ENCODE data around the gene RAI1.

The RAI1 gene

DNA sequence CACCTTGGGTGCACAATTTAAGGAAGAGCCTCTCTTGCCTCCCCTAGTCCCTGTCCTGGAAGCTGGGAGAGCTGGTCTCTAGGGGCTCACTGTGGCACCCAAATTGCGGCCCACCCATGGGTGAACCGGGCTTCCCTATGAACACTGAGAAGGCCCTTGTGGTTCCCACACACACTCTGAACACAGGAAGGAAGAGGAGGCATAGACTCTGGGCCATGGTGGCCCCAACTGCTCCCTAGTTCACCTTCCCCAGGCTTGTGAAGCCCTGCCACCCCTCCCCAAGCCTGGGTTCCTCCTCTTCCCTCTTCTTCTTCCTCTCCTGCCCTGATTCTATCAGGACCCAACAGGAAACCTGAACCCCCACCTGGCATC, 145.1 kb downstream of the RAI1 start:
- no peak for DNase-seq (ENCODE audit: low read depth in 2 of 2, low spot score in 1 of 2)

DNA sequence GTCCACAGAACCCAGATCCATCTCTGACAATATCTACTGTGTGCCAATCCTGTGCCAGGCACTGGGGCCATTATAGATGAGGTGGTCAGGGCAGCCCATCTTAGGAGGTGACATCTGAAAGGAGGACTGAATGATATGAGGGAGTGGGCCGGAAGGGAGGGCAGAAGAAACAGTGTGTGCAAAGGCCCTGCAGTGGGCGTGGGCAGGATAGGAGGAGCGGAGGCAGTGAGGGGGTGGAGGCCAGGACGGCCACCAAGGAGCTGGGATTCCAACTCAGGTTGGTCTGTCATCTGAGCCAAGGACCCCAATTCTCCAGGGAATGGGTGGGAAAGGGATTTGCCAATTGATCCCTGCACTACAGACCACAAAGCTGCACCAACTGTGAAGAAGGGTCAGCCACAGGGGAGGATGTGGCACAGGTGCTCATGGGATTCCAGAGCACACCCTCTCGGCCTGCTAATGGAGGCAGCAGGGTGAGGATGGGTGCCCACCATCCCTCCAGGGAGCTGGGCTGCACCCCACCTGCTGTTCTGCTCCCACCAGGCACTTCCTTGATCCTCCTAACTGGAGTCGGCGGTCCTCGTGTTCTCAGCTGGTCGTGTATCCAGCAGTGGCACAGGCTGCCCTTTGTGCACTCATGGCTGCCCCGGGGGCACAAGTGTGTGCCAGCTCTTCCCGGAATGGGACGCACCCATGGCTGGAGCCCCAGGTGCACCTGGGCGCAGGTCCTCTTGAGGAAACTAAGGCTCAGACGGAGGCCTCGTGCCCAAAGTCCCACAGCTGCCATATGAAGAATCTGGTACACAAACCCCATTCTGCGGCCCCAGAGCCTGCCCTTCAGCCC, 145.9 kb downstream of the RAI1 start:
- DNase-seq (ENCODE audit: low read depth in 2 of 2, low spot score in 1 of 2): no peak

DNA sequence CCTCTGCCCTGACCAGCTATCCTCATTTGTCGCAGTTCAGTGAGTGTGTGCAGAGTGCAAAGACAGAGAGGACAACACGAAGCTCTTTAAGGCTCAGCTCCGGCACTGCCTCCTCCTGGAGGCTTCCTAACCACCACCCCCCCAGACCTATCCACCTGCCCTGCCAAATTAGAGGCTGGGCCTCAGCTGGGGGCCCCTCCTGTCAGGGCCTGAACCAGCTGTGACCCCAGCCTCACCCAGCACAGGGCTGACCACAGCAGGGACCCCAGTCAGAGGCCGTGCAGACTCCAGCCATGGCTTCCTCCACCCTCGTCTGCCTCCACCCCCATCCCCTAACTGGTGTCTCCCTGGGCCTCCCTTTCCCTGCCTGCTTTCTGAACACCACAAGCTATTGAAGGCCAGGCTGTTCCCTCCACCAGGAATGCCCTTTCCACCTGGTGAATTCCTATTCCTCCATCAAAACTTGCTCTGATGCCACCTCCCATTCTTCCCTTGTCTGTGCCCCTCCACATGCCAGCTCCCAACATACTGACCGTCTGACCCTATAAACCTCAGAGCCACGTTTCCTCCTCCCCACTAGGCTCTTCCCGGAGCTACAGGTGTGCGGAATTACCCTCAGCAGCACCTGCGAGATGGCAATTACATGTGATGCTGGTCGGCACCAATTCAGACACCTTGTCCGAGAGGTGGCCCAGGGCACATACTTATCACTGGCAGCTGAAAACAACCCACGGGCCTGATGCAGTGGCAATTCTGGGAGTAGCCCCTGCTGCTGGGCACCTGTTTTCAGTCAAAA, 146.8 kb downstream of the RAI1 start:
- DNase-seq (ENCODE audit: low read depth in 2 of 2, low spot score in 1 of 2): no peak

- DNase-seq (ENCODE audit: low read depth in 2 of 2, low spot score in 1 of 2): no peak
Measured at GRCh38 chr17:17830269-17830567, 149.0 kb downstream of the RAI1 start.

GRCh38 chr17:17830740-17831207, 149.5 kb downstream of the RAI1 start:
- no peak for DNase-seq (ENCODE audit: low read depth in 2 of 2, low spot score in 1 of 2)

GRCh38 chr17:17831208-17832031, 150.2 kb downstream of the RAI1 start:
- no peak for DNase-seq (ENCODE audit: low read depth in 2 of 2, low spot score in 1 of 2)

DNA sequence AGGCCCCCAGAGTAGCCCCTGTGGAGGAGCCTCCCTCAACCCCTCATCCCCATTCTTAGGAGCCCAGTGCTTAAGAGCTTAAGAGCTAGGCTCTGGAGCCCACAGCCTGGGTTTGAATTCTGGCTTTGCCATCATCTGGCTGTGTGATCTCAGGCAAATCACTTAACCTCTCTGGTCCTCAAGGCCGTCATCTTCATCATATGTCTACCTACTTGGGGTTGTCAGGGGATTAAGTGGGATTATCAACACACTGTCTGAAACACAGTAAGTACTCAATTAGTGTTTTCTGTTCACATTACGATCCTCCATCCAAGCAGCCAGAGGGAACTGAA, 150.7 kb downstream of the RAI1 start:
- no peak for DNase-seq (ENCODE audit: low read depth in 2 of 2, low spot score in 1 of 2)

DNA sequence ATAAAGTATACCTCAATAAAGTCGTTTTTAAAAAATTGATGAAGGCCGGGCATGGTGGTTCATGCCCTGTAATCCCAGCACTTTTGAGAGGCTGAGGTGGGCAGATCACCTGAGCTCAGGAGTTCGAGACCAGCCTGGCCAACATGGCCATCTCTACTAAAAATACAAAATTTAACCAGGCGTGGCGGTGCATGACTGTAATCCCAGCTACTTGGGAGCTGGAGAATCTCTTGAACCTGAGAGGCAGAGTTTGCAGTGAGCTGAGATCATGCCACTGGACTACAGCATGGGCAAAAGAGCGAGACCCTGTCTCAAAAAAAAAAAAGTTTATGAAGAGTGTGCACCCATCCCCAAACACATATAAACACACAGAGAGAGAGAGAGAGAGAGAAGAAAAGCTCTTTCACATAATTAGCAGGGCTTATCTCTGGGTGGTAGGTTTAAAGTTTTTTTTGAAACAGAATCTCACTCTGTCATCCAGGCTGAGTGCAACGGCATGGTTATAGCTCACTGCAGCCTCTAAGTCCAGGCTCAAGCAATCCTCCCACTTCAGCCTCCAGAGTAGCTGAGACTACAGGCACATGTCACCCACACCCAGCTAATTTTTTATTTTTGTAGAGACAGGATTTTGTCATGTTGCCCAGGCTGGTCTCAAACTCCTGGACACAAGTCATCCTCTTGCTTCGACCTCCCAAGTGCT, 152.6 kb downstream of the RAI1 start:
- DNase-seq (ENCODE audit: low read depth in 2 of 2, low spot score in 1 of 2): no peak

DNA sequence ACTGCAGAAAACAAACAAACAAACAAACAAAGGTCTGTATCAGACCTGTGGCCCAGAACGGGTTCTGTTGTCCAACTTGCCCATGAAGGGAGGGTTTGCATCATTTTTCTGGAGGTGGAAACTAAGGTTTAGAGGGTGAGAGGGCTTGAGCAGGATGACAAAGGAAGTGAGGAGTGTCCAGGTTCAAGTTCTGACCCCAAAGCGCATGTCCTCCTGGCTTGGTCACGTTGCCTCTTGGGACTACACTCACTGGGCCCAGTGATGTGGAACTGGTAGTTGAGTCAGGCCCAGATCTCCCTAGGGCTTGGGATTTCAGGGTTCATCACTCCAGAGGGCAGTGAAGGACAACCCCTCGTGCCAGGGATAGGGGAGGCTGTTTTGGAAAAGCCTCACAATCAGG, 153.7 kb downstream of the RAI1 start:
- DNase-seq (ENCODE audit: low read depth in 2 of 2, low spot score in 1 of 2): no peak

DNA sequence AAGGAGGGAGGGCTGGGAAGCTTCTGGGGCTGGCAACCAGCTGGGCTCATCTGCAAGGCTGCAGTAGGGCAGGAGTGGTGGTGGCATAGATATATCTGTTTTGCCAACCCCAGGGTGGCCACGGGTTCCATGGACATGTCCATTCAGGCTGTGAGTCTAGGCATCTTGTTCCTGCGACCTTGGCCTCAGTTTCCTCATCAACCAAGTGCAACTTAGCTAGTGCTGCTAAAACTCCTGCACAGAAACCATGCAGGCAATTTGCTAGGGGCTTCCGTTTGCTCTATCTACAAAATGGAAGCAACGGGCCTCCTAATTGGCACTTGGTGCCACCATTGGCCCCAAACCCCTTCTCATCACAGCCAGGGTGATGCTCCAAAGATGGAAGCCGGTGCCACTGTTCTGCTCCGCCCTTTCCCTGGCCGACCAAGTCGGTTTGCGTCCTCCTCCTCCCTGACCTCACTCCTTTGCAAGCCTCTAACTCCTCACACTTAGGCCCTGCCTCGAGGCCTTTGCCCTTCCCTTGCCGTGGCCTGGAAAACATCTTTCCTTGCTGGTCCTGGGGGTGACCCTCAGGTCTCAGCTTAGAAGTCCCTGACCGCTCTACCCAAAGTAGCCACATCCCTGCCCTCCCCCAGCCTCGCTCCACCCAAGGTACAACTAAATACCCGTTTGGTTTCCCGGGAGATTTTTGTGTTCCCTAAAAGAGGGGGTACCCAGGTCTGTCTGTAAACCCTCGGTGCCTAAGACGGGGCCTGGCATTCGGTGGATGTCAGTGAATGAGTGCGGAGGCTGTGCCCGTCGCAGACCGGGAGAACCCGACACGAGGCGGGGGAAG, 154.4 kb downstream of the RAI1 start:
- no peak for DNase-seq (ENCODE audit: low read depth in 2 of 2, low spot score in 1 of 2)

GRCh38 chr17:17836250-17836817, 155.1 kb downstream of the RAI1 start:
- peak; percentile 94 to 96 for DNase-seq (ENCODE audit: low read depth in 2 of 2, low spot score in 1 of 2)

- peak in 1 of 2 donors; percentile 44 for DNase-seq (ENCODE audit: low read depth in 2 of 2, low spot score in 1 of 2)
Measured at GRCh38 chr17:17836818-17837379, 155.6 kb downstream of the RAI1 start, which contains the start of gene SREBF1. TSS of gene SREBF1 (minus strand) at chr17:17836986. CDS start at chr17:17836817, 169 bp downstream.

- no peak for DNase-seq (ENCODE audit: low read depth in 2 of 2, low spot score in 1 of 2)
Measured at GRCh38 chr17:17837380-17837821, 156.1 kb downstream of the RAI1 start.

DNA sequence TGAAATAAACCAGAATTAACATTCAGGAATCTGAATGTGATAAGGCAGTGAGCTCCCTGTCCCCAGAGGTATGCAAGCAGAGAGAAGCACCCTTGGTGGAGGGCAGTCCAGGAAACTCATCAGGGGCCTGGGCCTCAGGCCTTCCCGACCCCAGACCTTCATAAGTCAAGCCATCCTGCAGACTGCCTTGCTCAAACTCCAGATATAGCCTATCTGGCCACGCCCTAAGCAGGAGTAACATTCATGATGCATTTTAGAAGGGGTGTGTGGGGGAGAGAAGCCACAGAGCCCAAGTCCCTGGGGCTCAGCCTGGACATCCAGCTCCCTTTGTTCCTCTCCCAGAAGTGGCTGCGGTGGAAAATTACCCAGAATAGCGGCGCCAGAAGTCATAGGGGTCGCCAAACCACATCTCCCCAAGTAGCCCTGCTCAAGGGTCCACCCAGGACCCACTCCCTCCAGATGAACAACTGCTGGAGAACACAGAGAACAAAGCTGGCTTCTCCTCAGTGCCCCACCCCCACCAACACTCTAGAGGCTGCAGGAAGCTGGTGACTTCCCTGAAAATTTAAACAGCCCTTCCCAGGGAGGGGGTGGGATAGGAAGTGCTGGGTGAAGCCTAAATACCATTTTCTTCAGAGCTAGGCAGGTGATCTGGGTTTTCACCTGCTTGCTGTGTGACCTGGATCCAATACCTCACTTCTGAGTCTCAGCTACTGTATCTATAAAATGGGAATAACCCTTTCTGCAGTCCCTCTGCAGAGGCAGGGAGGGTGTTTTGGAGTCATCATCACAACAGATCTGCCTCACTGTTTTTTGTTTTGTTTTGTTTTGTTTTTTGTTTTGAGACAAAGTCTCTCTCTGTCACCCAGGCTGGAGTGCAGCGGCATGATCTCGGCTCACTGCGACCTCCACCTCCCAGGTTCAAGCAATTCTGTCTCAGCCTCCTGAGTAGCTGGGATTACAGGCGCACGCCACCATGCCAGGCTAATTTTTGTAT, 157.0 kb downstream of the RAI1 start:
- no peak for DNase-seq (ENCODE audit: low read depth in 2 of 2, low spot score in 1 of 2)

- peak; percentile 44 to 63 for DNase-seq (ENCODE audit: low read depth in 2 of 2, low spot score in 1 of 2)
Measured at GRCh38 chr17:17839791-17840707, 158.8 kb downstream of the RAI1 start.

DNA sequence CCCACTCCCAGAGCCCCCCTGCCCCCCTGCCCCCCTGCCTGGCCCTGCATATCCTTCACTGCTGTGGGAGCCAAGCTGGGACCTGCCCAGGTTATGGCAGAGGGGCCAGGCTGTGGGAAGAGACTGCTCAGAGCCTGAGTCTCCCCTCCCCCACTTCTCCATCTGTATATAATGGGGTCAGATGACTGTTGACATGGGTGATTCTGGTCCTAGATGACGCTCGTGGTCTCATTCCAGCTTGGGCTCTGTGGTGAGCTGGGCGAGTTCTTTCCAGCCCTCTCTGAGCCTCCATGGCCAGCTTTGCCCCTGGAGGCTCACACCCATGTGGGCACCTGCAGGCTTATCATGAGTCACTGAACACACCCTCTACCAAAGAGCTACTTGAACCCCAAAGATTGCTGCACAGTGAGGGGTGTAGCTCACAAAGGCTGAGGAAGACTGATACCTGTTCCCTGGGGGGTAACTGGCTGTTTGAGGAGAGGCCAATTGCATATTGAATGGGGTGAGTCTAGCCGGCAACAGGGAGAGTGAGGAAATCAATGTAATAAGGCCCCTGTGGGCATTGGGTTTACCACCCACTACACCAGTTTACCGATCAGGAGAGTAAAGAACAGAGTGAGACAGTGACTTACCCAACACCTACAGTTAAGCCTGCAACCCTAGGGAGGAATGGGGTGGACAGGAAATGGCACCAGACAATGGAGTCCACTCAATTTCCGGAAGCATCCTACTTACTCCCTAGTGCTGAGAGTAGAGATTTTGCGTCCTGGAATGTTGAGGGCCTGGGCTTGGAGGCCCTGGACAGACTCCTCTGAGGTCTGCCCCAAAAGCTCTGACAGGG, 159.7 kb downstream of the RAI1 start:
- DNase-seq (ENCODE audit: low read depth in 2 of 2, low spot score in 1 of 2): no peak
